Adrenal gland (tissue), 12 donors: ENCODE results near the gene UNC93B1. TPM values are rescaled to one million over a fixed set of nuclear protein-coding genes. Genes with fewer than 3 reads are reported as not detected.

Experiments used
- DNase-seq, 7 donors: peaks; one replicate each; pipeline ENCODE4 v3.0.0-alpha.2; 2019 to 2020
- H3K27ac ChIP-seq, 5 donors: fragments of 200-600 bp; sonication (generic) in 4 of 5; 1 replicate in 3 of 5; 2 replicates in 2 of 5; pipeline versions ENCODE4 v1.5.1 to v1.8.0; 2016 to 2020; ENCODE audit warnings: mild to moderate bottlenecking in 1 of 5
- H3K27me3 ChIP-seq: fragments of 200-600 bp; 2 replicates; pipeline ENCODE4 v1.8.0; 2021
- H3K36me3 ChIP-seq, 2 donors: fragments of 200-600 bp; replicated peaks in 1 of 2; 1 replicate in 1 of 2; 2 replicates in 1 of 2; pipeline versions ENCODE4 v1.5.1 to v1.8.0; 2018 to 2022
- H3K4me1 ChIP-seq, 2 donors: fragments of 200-600 bp; replicated peaks in 1 of 2; 1 replicate in 1 of 2; 2 replicates in 1 of 2; pipeline versions ENCODE4 v1.5.1 to v1.8.0; 2018 to 2021
- H3K4me3 ChIP-seq, 4 donors: fragments of 200-600 bp; sonication (generic) in 3 of 4; one replicate each; pipeline ENCODE4 v1.5.1; 2016 to 2018
- H3K9me3 ChIP-seq, 3 donors: fragments of 200-600 bp; sonication (generic) in 1 of 3; replicated peaks in 1 of 3; 1 replicate in 2 of 3; 2 replicates in 1 of 3; pipeline versions ENCODE4 v1.5.1 to v1.8.0; 2016 to 2021
- POLR2A ChIP-seq, 2 donors: fragments of 450-650 bp; IDR thresholded peaks; one replicate each; pipeline ENCODE4 v1.6.1; 2017; ENCODE audit warnings: antibody characterized with exemption in 2 of 2, mild to moderate bottlenecking in 2 of 2, moderate library complexity in 1 of 2
- whole genome bisulfite sequencing, 4 donors: extraction: QIAGEN DNeasy Blood & Tissue Kit in 2 of 4; methylation state at CpG; one replicate each; pipeline versions ENCODE4 v1.1.5 to v1.1.7; 2013 to 2017; 5-methylcytosine and 5-hydroxymethylcytosine counted together
- intact Hi-C, 2 donors: fragments of 100-400 bp; cut with DNase I; formaldehyde crosslinking; loops; one replicate each; pipeline versions ENCODE4 v1.14.1 to v1.15.0; 2022 to 2023
- polyA plus RNA-seq, 3 donors: library from polyadenylated mRNA; stranded (reverse); fragments of 200-250 nt in 2 of 3; fragments of 350-450 nt in 1 of 3; fragmentation: Illumina TruSeq in 1 of 3; extraction: RNeasy Lipid Tissue Mini Kit (QIAGEN cat#74804) in 1 of 3; gene quantifications; one replicate each; pipeline ENCODE4 v1.2.3, GENCODE V29; 2013 to 2014
- total RNA-seq, 9 donors: library from RNA; depleted of rRNA in 4 of 9; stranded (reverse); fragments of >200 nt in 4 of 9; fragments of 120-200 nt in 1 of 9; fragmentation: NEBNext Ultra II Directional in 1 of 9; extraction: Animal tissue kit (Norgen Biotek cat#: 25700) in 1 of 9; gene quantifications; one replicate each; pipeline versions ENCODE4 v1.1.0 to v1.2.4, GENCODE V29; 2013 to 2023
- TF ChIP-seq, protein P1 (sequence below), 6 experiments: fragments of 450-650 bp in 4 of 6; fragments of 200-600 bp in 2 of 6; sonication (generic) in 1 of 6; IDR thresholded peaks; 1 replicate in 5 of 6; 2 replicates in 1 of 6; pipeline versions ENCODE4 v1.5.1 to v1.8.0; 2016 to 2021; ENCODE audit warnings: antibody characterized with exemption in 6 of 6, mild to moderate bottlenecking in 2 of 6, moderate library complexity in 1 of 6
- donor health status: healthy with polysubstance abuse.
- donor health status: Bipolar disorder and iron deficiency.
- donor health status: DM: yes; HTN: yes; CAD: no.
- donor health status: DM: no; HTN: no; CAD: no.
- donor health status: DM: no; HTN: no; CAD: no.
- donor health status: DM: yes; HTN: yes; CAD: no.

Gene UNC93B1
- total and polyA plus RNA-seq, 12 donors = 4.3 to 81.2 (median 57.3) TPM

DNA sequence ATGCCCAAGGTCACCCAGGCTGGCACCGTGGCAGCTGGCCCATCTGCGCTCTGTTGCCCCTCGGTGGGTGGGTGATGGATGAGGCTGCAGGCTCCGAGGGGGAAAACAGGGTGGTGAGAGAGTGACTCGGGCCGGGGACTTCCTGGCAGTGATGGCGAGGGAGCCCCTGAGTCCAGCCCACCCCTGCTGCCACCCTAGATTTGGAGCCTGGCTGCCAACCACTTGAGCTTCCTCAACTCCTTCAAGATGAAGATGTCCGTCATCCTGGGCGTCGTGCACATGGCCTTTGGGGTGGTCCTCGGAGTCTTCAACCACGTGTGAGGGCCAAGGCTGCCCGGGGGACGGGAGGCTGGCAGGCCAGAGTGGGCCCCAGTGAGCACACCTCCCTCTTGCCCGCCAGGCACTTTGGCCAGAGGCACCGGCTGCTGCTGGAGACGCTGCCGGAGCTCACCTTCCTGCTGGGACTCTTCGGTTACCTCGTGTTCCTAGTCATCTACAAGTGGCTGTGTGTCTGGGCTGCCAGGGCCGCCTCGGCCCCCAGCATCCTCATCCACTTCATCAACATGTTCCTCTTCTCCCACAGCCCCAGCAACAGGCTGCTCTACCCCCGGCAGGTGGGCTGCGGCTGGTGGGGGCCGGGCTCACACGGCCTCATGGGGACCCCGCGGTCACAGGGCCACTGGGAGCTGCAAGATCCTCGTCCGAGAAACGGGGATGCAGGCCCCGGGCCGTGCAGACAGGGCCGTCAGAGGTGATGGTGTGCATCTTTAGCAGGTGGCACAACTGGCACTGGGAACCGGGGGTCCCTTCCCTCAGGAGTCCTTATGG, 45.0 kb upstream of the UNC93B1 start:
- peaks cover 0 to 78% of the 10 kb centered on the region in 2 donors for H3K36me3 ChIP-seq
- peak overlapping the region in 1 of 5 donors; percentile 17 for H3K27ac ChIP-seq
- intact Hi-C loops = loop anchor here in 1 of 2 donors (10.0 kb wide), 1 partner anchor 156 kb away; no protein-coding TSS in a partner anchor
- H3K4me3 ChIP-seq = no peak overlapping the region
- no peak for TF ChIP-seq POLR2A (IDR thresholded peaks at IDR 0.05)
- TF ChIP-seq, protein P1, sequence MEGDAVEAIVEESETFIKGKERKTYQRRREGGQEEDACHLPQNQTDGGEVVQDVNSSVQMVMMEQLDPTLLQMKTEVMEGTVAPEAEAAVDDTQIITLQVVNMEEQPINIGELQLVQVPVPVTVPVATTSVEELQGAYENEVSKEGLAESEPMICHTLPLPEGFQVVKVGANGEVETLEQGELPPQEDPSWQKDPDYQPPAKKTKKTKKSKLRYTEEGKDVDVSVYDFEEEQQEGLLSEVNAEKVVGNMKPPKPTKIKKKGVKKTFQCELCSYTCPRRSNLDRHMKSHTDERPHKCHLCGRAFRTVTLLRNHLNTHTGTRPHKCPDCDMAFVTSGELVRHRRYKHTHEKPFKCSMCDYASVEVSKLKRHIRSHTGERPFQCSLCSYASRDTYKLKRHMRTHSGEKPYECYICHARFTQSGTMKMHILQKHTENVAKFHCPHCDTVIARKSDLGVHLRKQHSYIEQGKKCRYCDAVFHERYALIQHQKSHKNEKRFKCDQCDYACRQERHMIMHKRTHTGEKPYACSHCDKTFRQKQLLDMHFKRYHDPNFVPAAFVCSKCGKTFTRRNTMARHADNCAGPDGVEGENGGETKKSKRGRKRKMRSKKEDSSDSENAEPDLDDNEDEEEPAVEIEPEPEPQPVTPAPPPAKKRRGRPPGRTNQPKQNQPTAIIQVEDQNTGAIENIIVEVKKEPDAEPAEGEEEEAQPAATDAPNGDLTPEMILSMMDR (IDR thresholded peaks at IDR 0.05) = no peak
- H3K9me3 ChIP-seq = no peaks in the 10 kb centered on the region
- H3K27me3 ChIP-seq = no peaks in the 10 kb centered on the region
- DNase-seq = peak in 2 of 7 donors; percentile 11 to 53
- 85 to 89% (median 88%) methylated on average over 22 to 35 of the region's 35 CpGs for WGBS, 4 donors
- H3K4me1 ChIP-seq = peaks cover 0 to 2% of the 10 kb centered on the region in 2 donors

DNA sequence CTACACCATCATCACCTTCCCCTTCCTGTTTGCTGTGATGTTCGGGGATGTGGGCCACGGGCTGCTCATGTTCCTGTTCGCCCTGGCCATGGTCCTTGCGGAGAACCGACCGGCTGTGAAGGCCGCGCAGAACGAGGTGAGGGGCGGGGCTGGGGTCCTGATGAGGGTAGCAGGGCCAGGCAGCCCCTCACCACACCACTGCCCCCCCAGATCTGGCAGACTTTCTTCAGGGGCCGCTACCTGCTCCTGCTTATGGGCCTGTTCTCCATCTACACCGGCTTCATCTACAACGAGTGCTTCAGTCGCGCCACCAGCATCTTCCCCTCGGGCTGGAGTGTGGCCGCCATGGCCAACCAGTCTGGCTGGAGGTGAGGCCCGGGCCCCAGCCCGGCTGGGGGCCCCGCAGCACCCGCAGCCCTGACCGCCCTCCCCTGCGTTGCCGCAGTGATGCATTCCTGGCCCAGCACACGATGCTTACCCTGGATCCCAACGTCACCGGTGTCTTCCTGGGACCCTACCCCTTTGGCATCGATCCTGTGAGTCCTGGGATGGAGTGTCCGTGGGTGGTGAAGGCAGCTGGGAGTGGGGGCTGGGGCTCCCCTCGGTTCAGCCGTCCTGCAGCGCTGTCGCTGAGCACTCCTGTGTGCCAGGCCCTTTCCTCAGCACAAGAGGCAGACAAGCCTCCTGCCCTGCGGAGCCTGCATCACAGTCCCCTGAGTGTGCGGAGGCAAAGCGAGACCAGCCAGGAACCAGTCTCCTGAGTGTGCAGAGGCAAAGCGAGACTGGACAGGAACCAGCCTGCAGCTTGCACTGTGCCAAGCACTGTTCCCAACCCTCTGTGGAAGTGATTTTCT, 43.8 kb upstream of the UNC93B1 start:
- WGBS, 4 donors = 88 to 92% (median 90%) methylated on average over 25 to 37 of the region's 37 CpGs
- Histone ChIP-seq H3K27ac (no peak overlapping the region), H3K36me3 (peaks cover 0 to 88% of the 10 kb centered on the region in 2 donors), H3K4me3 (no peak overlapping the region), H3K9me3 (no peaks in the 10 kb centered on the region), H3K27me3 (no peaks in the 10 kb centered on the region), H3K4me1 (peaks cover 7 to 13% of the 10 kb centered on the region in 2 donors)
- no peak for TF ChIP-seq POLR2A (IDR thresholded peaks at IDR 0.05)
- TF ChIP-seq, protein P1 (IDR thresholded peaks at IDR 0.05) = no peak
- intact Hi-C loops = loop anchor here in 1 of 2 donors (10.0 kb wide), 1 partner anchor 157 kb away; no protein-coding TSS in a partner anchor
- no peak for DNase-seq

DNA sequence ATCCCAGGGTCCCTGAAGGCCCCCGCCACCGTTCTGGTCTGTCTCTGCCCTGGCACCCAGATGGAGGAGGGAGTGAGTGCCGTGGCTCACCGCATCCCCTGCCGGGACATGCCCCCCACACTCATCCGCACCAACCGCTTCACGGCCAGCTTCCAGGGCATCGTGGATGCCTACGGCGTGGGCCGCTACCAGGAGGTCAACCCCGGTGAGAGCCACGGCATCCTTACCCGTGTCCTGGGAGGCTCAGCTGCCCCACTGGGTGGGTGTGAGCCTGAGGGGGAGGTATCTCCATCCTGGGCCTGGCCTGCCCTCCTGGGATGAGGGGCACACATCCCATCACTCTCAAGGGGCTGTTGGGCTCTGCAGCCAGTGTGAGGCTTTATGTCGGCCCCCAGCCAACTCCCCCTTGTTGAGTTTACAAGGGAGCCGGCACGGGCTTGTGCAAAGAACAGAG, 41.0 kb upstream of the UNC93B1 start:
- WGBS, 4 donors = 95 to 100% (median 96%) methylated on average over 2 to 18 of the region's 18 CpGs

More for the DNA sequence above, 41.0 kb upstream of the UNC93B1 start:
- H3K36me3 ChIP-seq = peaks cover 0 to 79% of the 10 kb centered on the region in 2 donors
- H3K27ac ChIP-seq = no peak overlapping the region
- H3K9me3 ChIP-seq = no peaks in the 10 kb centered on the region
- no peak overlapping the region for H3K4me3 ChIP-seq
- H3K4me1 ChIP-seq = peaks cover 27 to 33% of the 10 kb centered on the region in 2 donors
- no peaks in the 10 kb centered on the region for H3K27me3 ChIP-seq
- DNase-seq = no peak
- TF ChIP-seq, protein P1 (IDR thresholded peaks at IDR 0.05) = no peak
- TF ChIP-seq POLR2A (IDR thresholded peaks at IDR 0.05) = no peak
- intact Hi-C loops = loop anchor here in 1 of 2 donors (10.0 kb wide), 1 partner anchor 160 kb away; no protein-coding TSS in a partner anchor
